AG08395 (cell line): ENCODE data around the gene CEP41.

Experiments used
- DNase-seq: peaks from one replicate; pipeline ENCODE4 v3.0.0; 2012; ENCODE audit warnings: mixed read lengths, low spot score

The CEP41 gene

DNA sequence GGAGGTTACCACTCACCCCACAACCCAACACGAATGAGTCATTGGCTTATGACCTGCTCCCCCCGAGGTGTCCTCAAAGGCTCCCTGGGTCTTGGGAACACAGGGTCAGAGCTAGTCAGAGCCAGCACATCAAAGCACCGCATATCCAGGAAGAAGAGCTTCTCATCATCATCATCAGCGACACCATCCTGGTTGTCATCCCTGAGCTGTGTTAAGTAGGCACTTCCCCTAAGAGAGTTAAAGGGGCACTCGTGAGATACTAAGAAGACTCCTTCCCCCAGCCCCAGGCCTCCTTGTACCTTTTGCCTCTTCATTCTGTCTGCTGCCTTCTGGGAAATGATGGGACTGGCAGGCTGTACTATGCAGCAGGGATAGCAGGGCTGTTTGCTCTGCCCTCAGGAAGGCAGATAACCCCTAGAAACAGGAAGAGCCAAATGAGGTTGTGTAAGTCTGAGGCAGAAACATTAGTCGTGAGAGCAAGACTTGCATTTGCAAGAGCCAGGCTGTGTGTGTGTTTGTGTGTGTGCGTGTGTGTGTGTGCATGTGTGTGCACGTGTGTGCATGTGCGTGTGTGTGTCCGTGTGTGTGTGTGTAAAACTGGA lies 71.6 kb downstream of the CEP41 start:
- peak; percentile 70 for DNase-seq

GRCh38 chr7:130367836-130368746 lies 72.7 kb downstream of the CEP41 start:
- DNase-seq, result no peak

GRCh38 chr7:130367088-130367755 lies 73.6 kb downstream of the CEP41 start:
- DNase-seq, result no peak

GRCh38 chr7:130366564-130366963 lies 74.3 kb downstream of the CEP41 start:
- no peak for DNase-seq

- peak; percentile 83 for DNase-seq
Observed at GRCh38 chr7:130365511-130366441, 75.0 kb downstream of the CEP41 start.

DNA sequence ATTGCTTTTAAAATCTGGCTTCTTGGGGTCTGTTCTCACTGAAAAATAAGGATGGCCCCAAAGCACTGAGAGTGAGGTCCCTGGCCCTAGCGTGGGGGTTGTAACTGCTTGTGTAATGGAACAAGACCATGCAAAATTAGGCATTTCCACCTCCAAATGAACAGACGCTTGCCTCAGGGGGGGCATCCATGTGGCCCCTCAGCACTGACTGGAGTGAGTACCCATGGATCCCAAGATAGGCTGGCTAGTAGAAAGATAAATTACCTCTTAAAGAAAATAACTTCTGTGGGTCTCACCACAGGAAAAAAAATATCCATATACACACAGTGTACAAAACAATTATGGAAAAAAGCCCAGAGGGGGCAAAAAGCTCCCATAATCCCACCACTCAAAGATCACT lies 75.7 kb downstream of the CEP41 start:
- no peak for DNase-seq

- DNase-seq, result no peak
Observed at GRCh38 chr7:130364451-130364850, 76.4 kb downstream of the CEP41 start.

DNA sequence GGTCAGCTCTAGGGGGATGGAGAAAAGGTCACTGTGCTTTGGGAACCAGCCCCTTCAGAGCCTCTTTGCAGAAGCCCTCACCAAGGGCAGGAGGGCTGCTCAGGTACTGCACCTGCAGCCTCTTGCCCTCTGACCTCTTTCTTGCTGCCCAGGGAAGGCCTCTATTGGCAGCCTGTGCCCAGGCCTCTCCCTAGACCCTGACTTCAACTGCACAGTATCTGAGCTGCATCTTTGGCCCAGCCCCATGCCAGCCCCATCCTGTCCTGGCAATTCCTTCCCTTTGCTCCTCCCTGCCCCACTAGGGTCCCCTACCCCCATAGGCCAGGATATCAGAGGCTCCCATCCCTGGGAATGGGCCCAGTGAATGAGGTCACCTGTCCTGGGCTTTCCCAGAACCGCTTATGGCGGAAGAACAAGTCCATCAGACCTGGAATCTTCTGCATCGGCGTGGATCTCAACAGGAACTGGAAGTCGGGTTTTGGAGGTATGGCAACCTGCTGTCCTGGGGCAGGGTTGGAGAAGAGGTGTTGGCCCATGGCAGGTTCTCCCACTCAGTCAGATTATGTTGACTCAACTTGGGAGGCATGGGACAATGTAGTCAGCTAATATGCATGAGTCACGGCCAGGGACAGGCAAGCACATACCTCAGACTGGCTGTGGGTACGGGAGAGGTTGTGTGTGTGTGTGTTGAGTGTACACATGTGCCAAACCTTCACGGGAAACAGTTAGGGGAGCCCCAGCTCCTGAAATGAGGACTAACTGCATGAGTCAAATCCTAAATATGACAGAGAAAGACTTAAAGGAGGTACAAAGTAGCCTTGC lies 77.6 kb downstream of the CEP41 start:
- peak; percentile 90 for DNase-seq

DNA sequence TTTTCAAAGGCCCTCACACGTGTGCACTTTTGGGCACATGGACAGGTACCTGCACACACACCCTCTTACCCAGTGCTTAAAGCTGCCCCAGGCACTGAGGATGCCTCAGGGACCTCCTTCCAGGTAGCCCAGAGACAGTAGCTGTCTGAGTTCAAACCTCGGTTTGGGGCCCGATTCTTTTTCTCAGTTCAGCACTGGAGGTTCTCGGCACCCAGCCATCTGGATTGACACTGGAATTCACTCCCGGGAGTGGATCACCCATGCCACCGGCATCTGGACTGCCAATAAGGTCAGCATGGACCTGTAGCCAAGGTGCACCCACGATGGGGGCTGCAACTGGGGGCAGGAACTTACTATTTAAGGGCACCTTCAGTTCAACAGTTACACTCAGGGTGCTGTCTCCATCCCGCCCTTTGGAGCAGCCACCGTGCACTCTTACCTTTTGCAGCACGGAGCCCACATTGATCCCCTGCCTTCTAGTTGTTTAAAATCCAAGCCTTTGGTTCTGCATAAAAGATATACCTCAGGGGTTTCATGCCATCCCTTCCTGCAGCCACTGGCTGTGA lies 78.5 kb downstream of the CEP41 start:
- DNase-seq, result no peak

- no peak for DNase-seq
Observed at GRCh38 chr7:130361681-130362080, 79.1 kb downstream of the CEP41 start.

- no peak for DNase-seq
Observed at GRCh38 chr7:130360518-130360917, 80.3 kb downstream of the CEP41 start.

GRCh38 chr7:130359276-130359857 lies 81.4 kb downstream of the CEP41 start:
- DNase-seq, result no peak

DNA sequence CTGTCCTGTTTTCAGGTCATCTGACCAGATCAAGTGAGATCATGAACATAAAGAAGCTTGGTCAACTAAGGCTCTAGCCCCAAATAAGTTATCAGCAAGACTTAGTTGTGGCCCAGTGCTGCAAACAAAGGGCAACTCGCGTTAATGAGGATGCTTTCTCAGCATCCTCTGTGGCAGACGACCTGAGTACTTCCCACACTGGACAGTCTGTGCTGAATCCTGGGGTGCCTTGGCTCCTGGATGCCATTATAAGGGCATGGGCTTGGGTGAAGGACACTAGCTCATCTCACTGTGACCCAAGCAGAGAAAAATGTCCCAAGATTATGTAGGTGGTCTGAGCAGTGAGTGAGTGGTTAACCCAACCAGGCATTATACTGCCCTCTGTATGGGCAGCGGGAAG lies 82.3 kb downstream of the CEP41 start:
- no peak for DNase-seq

GRCh38 chr7:130356876-130357611 lies 83.8 kb downstream of the CEP41 start:
- DNase-seq, result peak; percentile 61

- peak; percentile 91 for DNase-seq
Observed at GRCh38 chr7:130356121-130356875, 84.5 kb downstream of the CEP41 start.

- no peak for DNase-seq
Observed at GRCh38 chr7:130353196-130353595, 87.6 kb downstream of the CEP41 start.

DNA sequence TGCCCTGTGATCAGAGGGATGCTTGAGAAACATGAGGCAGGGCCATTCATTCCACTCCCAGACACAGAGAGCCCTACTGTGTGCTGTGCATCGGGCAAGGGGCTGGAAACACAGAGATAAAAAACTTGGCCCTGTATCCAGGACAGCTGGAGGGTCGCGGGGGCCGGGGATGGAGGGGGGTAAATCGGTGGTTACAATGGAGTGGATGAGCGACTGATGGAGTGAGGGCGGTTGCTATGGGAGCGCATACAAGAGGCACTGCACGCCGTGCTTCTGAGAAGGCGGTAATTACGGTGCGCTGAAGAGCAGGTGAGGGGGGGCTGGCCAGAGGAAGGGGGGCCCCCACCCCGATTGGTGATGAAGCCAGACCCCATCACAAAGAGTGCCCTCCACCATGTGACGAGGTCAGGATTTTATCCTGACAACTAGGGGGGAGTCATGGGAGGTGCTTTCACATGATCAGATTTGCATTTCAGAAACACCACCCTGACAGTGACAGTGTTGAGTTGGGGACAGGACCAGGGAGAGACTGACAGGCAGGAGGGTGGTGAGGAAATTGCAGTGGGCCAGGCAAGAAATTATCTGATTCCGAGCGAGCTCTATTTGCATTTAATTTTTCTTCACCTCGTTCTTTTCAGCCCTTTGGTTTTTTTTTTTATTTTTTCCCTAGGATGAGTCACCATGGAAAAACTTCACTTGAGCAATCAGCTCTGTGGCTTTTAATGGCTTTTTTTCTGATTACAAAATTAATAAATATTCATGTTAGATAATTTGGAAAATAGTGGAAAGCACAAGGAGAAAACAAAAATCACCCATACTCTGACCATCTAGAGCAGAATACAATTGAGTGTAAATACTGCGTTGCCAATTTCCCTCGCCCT lies 88.4 kb downstream of the CEP41 start:
- DNase-seq, result peak; percentile 57

- DNase-seq, result no peak
Observed at GRCh38 chr7:130351791-130352090, 89.1 kb downstream of the CEP41 start.
